OCI-LY1 (cell line): ENCODE data around the gene CHID1.

Experiments used
- EZH2 ChIP-seq: fragments of 200-600 bp; sonication (generic), shearing (Covaris generic); IDR thresholded peaks from 2 replicates; pipeline ENCODE4 v1.8.0; 2017; ENCODE audit warnings: borderline replicate concordance, mixed run types, mild to moderate bottlenecking, antibody characterized with exemption, low read length, moderate library complexity, mixed read lengths
- TF ChIP-seq, protein P1 (sequence below): fragments of 200-600 bp; sonication (generic), shearing (Covaris generic); IDR thresholded peaks from 2 replicates; pipeline ENCODE4 v1.5.1; 2017; ENCODE audit warnings: mild to moderate bottlenecking, antibody characterized with exemption, low read length, moderate library complexity, mixed read lengths

GRCh38 chr11:832529-833113 lies 78.0 kb downstream of the CHID1 start, which contains the start of gene CD151:
- TF ChIP-seq, protein P1, sequence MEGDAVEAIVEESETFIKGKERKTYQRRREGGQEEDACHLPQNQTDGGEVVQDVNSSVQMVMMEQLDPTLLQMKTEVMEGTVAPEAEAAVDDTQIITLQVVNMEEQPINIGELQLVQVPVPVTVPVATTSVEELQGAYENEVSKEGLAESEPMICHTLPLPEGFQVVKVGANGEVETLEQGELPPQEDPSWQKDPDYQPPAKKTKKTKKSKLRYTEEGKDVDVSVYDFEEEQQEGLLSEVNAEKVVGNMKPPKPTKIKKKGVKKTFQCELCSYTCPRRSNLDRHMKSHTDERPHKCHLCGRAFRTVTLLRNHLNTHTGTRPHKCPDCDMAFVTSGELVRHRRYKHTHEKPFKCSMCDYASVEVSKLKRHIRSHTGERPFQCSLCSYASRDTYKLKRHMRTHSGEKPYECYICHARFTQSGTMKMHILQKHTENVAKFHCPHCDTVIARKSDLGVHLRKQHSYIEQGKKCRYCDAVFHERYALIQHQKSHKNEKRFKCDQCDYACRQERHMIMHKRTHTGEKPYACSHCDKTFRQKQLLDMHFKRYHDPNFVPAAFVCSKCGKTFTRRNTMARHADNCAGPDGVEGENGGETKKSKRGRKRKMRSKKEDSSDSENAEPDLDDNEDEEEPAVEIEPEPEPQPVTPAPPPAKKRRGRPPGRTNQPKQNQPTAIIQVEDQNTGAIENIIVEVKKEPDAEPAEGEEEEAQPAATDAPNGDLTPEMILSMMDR = no peak
- no peak for TF ChIP-seq EZH2
